SH-SY5Y (cell line): ENCODE measurements around the gene CDKN1C.

Experiments used
- GATA2 ChIP-seq: IDR thresholded peaks from 2 replicates; pipeline ENCODE4 v1.6.1; 2011; ENCODE audit warnings: mild to moderate bottlenecking, low read depth, low read length
- GATA3 ChIP-seq: IDR thresholded peaks from 2 replicates; pipeline ENCODE4 v1.6.1; 2011; ENCODE audit warnings: low read depth, mild to moderate bottlenecking, low read length, moderate library complexity

- TF ChIP-seq GATA3 = no peak
- TF ChIP-seq GATA2 = no peak
These were observed 25.9 kb downstream of the CDKN1C start for GRCh38 chr11:2859699-2860037.
